GM12878 (cell line): Measurements from ENCODE around the gene SMAD4.

Experiments used
- CTCF ChIP-seq, 3 experiments: IDR thresholded peaks in 2 of 3; conservative IDR thresholded peaks in 1 of 3; 2 replicates each; pipeline ENCODE4 v1.5.1; 2011; ENCODE audit warnings: low read depth in 3 of 3, low read length in 3 of 3, mild to moderate bottlenecking in 3 of 3, control low read depth in 2 of 3, moderate library complexity in 2 of 3, inconsistent platforms in 1 of 3, mixed read lengths in 1 of 3; ENCODE audit not compliant: control insufficient read depth in 2 of 3, insufficient read depth in 1 of 3; ENCODE audit errors: extremely low read depth in 1 of 3
- POLR2A ChIP-seq: IDR thresholded peaks from 2 replicates; pipeline ENCODE4 v1.6.1; 2011; ENCODE audit warnings: low read depth, mild to moderate bottlenecking, low read length

GRCh38 chr18:51069885-51070284 lies 39.9 kb downstream of the SMAD4 start:
- TF ChIP-seq POLR2A = no peak
- no peak for TF ChIP-seq CTCF (IDR thresholded peaks at IDR 0.05 in 2 of 3, conservative IDR thresholded peaks at IDR 0.05 in 1 of 3; ENCODE audit: control insufficient read depth in 2 of 3, extremely low read depth in 1 of 3, insufficient read depth in 1 of 3, low read depth in 3 of 3, low read length in 3 of 3)
